Measurements from ENCODE around the gene MRPL57.
"Not testable (repeated sequence)": the region's sequence is repeated elsewhere in the genome, so short reads cannot be mapped to it uniquely, and the experiment has no call there.

MRPL57 gene

DNA sequence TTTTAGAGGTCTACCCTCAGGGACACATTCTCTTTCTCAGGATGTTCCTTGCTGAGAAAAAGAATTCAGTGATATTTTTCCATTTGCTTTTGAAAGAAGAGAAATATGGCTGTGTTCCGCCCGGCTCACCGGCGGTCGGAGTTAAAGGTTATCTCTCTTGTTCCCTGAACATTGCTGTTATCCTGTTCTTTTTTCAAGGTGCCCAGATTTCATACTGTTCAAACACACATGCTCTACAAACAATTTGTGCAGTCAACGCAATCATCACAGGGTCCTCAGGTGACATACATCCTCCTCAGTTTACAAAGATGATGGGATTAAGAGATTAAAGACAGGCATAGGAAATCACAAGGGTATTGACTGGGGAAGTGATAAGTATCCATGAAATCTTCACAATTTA lies 40.6 kb upstream of the MRPL57 start:
- not testable (repeated sequence) for H2AK5ac ChIP-seq (ENCODE audit: low read length, severe bottlenecking); H2AFZ ChIP-seq (ENCODE audit: low read depth, low read length); H3K9me3 ChIP-seq (ENCODE audit: control insufficient read depth, low read length); H3K23ac ChIP-seq (ENCODE audit: low read length in 2 of 2); H3K9ac ChIP-seq (ENCODE audit: low read length); H2BK5ac ChIP-seq (ENCODE audit: low read depth, low read length, poor library complexity, severe bottlenecking); H2BK15ac ChIP-seq (ENCODE audit: low read depth, poor library complexity, severe bottlenecking); H3K4me3 ChIP-seq (ENCODE audit: insufficient read depth in 1 of 2, low read depth in 1 of 2, low read length in 2 of 2); DNase-seq; H3K14ac ChIP-seq (ENCODE audit: low read length in 2 of 2); H3K4me2 ChIP-seq (ENCODE audit: low read length, poor library complexity, severe bottlenecking); H3K27ac ChIP-seq (ENCODE audit: low read length, poor library complexity, severe bottlenecking); H3K4ac ChIP-seq (ENCODE audit: low read depth in 1 of 2, low read length in 2 of 2); H2BK12ac ChIP-seq (ENCODE audit: low read length in 2 of 2); H3K79me1 ChIP-seq (replicated peaks; ENCODE audit: low read length, poor library complexity, severe bottlenecking); H3K36me3 ChIP-seq (ENCODE audit: control insufficient read depth in 1 of 2, insufficient read depth in 2 of 2, low read depth in 1 of 2, low read length in 2 of 2); H3K27me3 ChIP-seq (ENCODE audit: control insufficient read depth in 1 of 2, insufficient read depth in 1 of 2, low read length in 2 of 2); H4K8ac ChIP-seq (ENCODE audit: low read length); H3K18ac ChIP-seq (ENCODE audit: low read depth in 1 of 2, low read length in 2 of 2); H3K4me1 ChIP-seq (ENCODE audit: control insufficient read depth, insufficient read depth, low read depth, low read length); H2BK120ac ChIP-seq (ENCODE audit: low read depth, low read length); H4K91ac ChIP-seq (ENCODE audit: low read length)
- 89% methylated on average over 5 of the region's 6 CpGs for WGBS

- H3K18ac ChIP-seq (ENCODE audit: low read depth in 1 of 2, low read length in 2 of 2) = no peak overlapping the region
- no peak overlapping the region for H2BK15ac ChIP-seq (ENCODE audit: low read depth, poor library complexity, severe bottlenecking)
- no peaks in the 10 kb centered on the region for H3K9me3 ChIP-seq (ENCODE audit: control insufficient read depth, low read length)
- H3K27me3 ChIP-seq (ENCODE audit: control insufficient read depth in 1 of 2, insufficient read depth in 1 of 2, low read length in 2 of 2) = no peaks in the 10 kb centered on the region
- H3K36me3 ChIP-seq (ENCODE audit: control insufficient read depth in 1 of 2, insufficient read depth in 2 of 2, low read depth in 1 of 2, low read length in 2 of 2) = peaks cover 3 to 5% of the 10 kb centered on the region in 2 experiments
- WGBS = 66% methylated on average over 5 of the region's 5 CpGs
- no peak overlapping the region for H3K4me2 ChIP-seq (ENCODE audit: low read length, poor library complexity, severe bottlenecking)
- H2BK12ac ChIP-seq (ENCODE audit: low read length in 2 of 2) = no peak overlapping the region
- no peak overlapping the region for H3K4ac ChIP-seq (ENCODE audit: low read depth in 1 of 2, low read length in 2 of 2)
- H2BK5ac ChIP-seq (ENCODE audit: low read depth, low read length, poor library complexity, severe bottlenecking) = no peak overlapping the region
- no peak overlapping the region for H3K27ac ChIP-seq (ENCODE audit: low read length, poor library complexity, severe bottlenecking)
- no peak overlapping the region for H3K14ac ChIP-seq (ENCODE audit: low read length in 2 of 2)
- no peak overlapping the region for H2BK120ac ChIP-seq (ENCODE audit: low read depth, low read length)
- no peak overlapping the region for H4K91ac ChIP-seq (ENCODE audit: low read length)
- peaks cover 6% of the 10 kb centered on the region for H3K79me1 ChIP-seq (replicated peaks; ENCODE audit: low read length, poor library complexity, severe bottlenecking)
- no peak overlapping the region for H3K23ac ChIP-seq (ENCODE audit: low read length in 2 of 2)
- H2AFZ ChIP-seq (ENCODE audit: low read depth, low read length) = no peak overlapping the region
- H2AK5ac ChIP-seq (ENCODE audit: low read length, severe bottlenecking) = no peak overlapping the region
- H3K4me3 ChIP-seq (ENCODE audit: insufficient read depth in 1 of 2, low read depth in 1 of 2, low read length in 2 of 2) = no peak overlapping the region
- DNase-seq = peak; percentile 44
- no peak overlapping the region for H3K9ac ChIP-seq (ENCODE audit: low read length)
- no peak overlapping the region for H4K8ac ChIP-seq (ENCODE audit: low read length)
- H3K4me1 ChIP-seq (ENCODE audit: control insufficient read depth, insufficient read depth, low read depth, low read length) = peaks cover 7% of the 10 kb centered on the region
Observed at GRCh38 chr13:21137696-21138095, 38.8 kb upstream of the MRPL57 start.

GRCh38 chr13:21138561-21138960 lies 37.9 kb upstream of the MRPL57 start:
- H3K27ac ChIP-seq (ENCODE audit: low read length, poor library complexity, severe bottlenecking) = no peak overlapping the region
- H3K18ac ChIP-seq (ENCODE audit: low read depth in 1 of 2, low read length in 2 of 2) = no peak overlapping the region
- no peak overlapping the region for H2AK5ac ChIP-seq (ENCODE audit: low read length, severe bottlenecking)
- DNase-seq = no peak
- H3K36me3 ChIP-seq (ENCODE audit: control insufficient read depth in 1 of 2, insufficient read depth in 2 of 2, low read depth in 1 of 2, low read length in 2 of 2) = peaks cover 5 to 12% of the 10 kb centered on the region in 2 experiments
- no peaks in the 10 kb centered on the region for H3K9me3 ChIP-seq (ENCODE audit: control insufficient read depth, low read length)
- H2BK120ac ChIP-seq (ENCODE audit: low read depth, low read length) = no peak overlapping the region
- H2BK5ac ChIP-seq (ENCODE audit: low read depth, low read length, poor library complexity, severe bottlenecking) = no peak overlapping the region
- H3K79me1 ChIP-seq (replicated peaks; ENCODE audit: low read length, poor library complexity, severe bottlenecking) = peaks cover 6% of the 10 kb centered on the region
- no peak overlapping the region for H3K4me3 ChIP-seq (ENCODE audit: insufficient read depth in 1 of 2, low read depth in 1 of 2, low read length in 2 of 2)
- no peak overlapping the region for H4K91ac ChIP-seq (ENCODE audit: low read length)
- H3K4me1 ChIP-seq (ENCODE audit: control insufficient read depth, insufficient read depth, low read depth, low read length) = peaks cover 7% of the 10 kb centered on the region
- H3K4me2 ChIP-seq (ENCODE audit: low read length, poor library complexity, severe bottlenecking) = no peak overlapping the region
- no peak overlapping the region for H3K14ac ChIP-seq (ENCODE audit: low read length in 2 of 2)
- H2BK15ac ChIP-seq (ENCODE audit: low read depth, poor library complexity, severe bottlenecking) = no peak overlapping the region
- no peaks in the 10 kb centered on the region for H3K27me3 ChIP-seq (ENCODE audit: control insufficient read depth in 1 of 2, insufficient read depth in 1 of 2, low read length in 2 of 2)
- no peak overlapping the region for H3K9ac ChIP-seq (ENCODE audit: low read length)
- H4K8ac ChIP-seq (ENCODE audit: low read length) = no peak overlapping the region
- no peak overlapping the region for H3K23ac ChIP-seq (ENCODE audit: low read length in 2 of 2)
- 92% methylated on average over 1 of the region's 1 CpG for WGBS
- H2BK12ac ChIP-seq (ENCODE audit: low read length in 2 of 2) = no peak overlapping the region
- no peak overlapping the region for H2AFZ ChIP-seq (ENCODE audit: low read depth, low read length)
- no peak overlapping the region for H3K4ac ChIP-seq (ENCODE audit: low read depth in 1 of 2, low read length in 2 of 2)

GRCh38 chr13:21139374-21139773 lies 37.1 kb upstream of the MRPL57 start:
- Histone ChIP-seq H3K23ac (ENCODE audit: low read length in 2 of 2) (no peak overlapping the region), H3K4me3 (ENCODE audit: insufficient read depth in 1 of 2, low read depth in 1 of 2, low read length in 2 of 2) (peak overlapping the region in 1 of 2 experiments; percentile 93), H3K36me3 (ENCODE audit: control insufficient read depth in 1 of 2, insufficient read depth in 2 of 2, low read depth in 1 of 2, low read length in 2 of 2) (peaks cover 8 to 16% of the 10 kb centered on the region in 2 experiments), H3K27ac (ENCODE audit: low read length, poor library complexity, severe bottlenecking) (no peak overlapping the region), H3K79me1 (replicated peaks; ENCODE audit: low read length, poor library complexity, severe bottlenecking) (peaks cover 6% of the 10 kb centered on the region), H3K27me3 (ENCODE audit: control insufficient read depth in 1 of 2, insufficient read depth in 1 of 2, low read length in 2 of 2) (no peaks in the 10 kb centered on the region), H2BK12ac (ENCODE audit: low read length in 2 of 2) (no peak overlapping the region), H3K4ac (ENCODE audit: low read depth in 1 of 2, low read length in 2 of 2) (no peak overlapping the region), H2BK15ac (ENCODE audit: low read depth, poor library complexity, severe bottlenecking) (no peak overlapping the region), H3K9me3 (ENCODE audit: control insufficient read depth, low read length) (no peaks in the 10 kb centered on the region), H2BK5ac (ENCODE audit: low read depth, low read length, poor library complexity, severe bottlenecking) (no peak overlapping the region), H3K4me2 (ENCODE audit: low read length, poor library complexity, severe bottlenecking) (no peak overlapping the region), H4K8ac (ENCODE audit: low read length) (no peak overlapping the region), H3K14ac (ENCODE audit: low read length in 2 of 2) (no peak overlapping the region), H3K18ac (ENCODE audit: low read depth in 1 of 2, low read length in 2 of 2) (no peak overlapping the region), H2AFZ (ENCODE audit: low read depth, low read length) (no peak overlapping the region), H2AK5ac (ENCODE audit: low read length, severe bottlenecking) (peak overlapping the region; percentile 89), H4K91ac (ENCODE audit: low read length) (no peak overlapping the region), H2BK120ac (ENCODE audit: low read depth, low read length) (no peak overlapping the region), H3K4me1 (ENCODE audit: control insufficient read depth, insufficient read depth, low read depth, low read length) (peaks cover 7% of the 10 kb centered on the region), H3K9ac (ENCODE audit: low read length) (peak overlapping the region; percentile 98)
- 95% methylated on average over 12 of the region's 12 CpGs for WGBS
- no peak for DNase-seq
